Cardiac muscle cell (in vitro differentiated cells and primary cell): ENCODE measurements around the gene SFXN5. TPM values are rescaled to one million over a fixed set of nuclear protein-coding genes. Genes with fewer than 3 reads are reported as not detected.

Source experiments
- DNase-seq, 2 donors: peaks; one replicate each; pipeline versions ENCODE4 v3.0.0 to v3.0.0-alpha.2; 2010 to 2017; ENCODE audit warnings: low read depth in 1 of 2, low spot score in 1 of 2
- H3K27ac ChIP-seq: fragments of 200-600 bp; sonication (generic); 2 replicates; pipeline ENCODE4 v1.5.1; 2016
- H3K27me3 ChIP-seq: fragments of 200-600 bp; sonication (generic); 2 replicates; pipeline ENCODE4 v1.6.0; 2016; ENCODE audit warnings: control low read depth
- H3K36me3 ChIP-seq: fragments of 200-600 bp; sonication (generic); 2 replicates; pipeline ENCODE4 v1.5.1; 2016; ENCODE audit warnings: control low read depth
- H3K4me1 ChIP-seq: fragments of 200-600 bp; sonication (generic); 2 replicates; pipeline ENCODE4 v1.8.1; 2017; ENCODE audit warnings: low read depth, mild to moderate bottlenecking, mixed run types
- H3K4me3 ChIP-seq: fragments of 200-600 bp; sonication (generic); 2 replicates; pipeline ENCODE4 v1.5.1; 2016; ENCODE audit warnings: mild to moderate bottlenecking
- H3K9me3 ChIP-seq: fragments of 200-600 bp; sonication (generic); 2 replicates; pipeline ENCODE4 v1.5.1; 2017; ENCODE audit warnings: low read depth, mild to moderate bottlenecking, control low read depth
- polyA plus RNA-seq: library from polyadenylated mRNA; unstranded; fragments of >200 nt; fragmentation: Nextera tagmentation; extraction: Ambion mirVana; gene quantifications from 2 replicates; pipeline ENCODE4 v1.2.1, GENCODE V29; 2016
- total RNA-seq: library from RNA; depleted of rRNA; stranded (reverse); fragments of >200 nt; gene quantifications from 2 replicates; pipeline ENCODE4 v1.2.3, GENCODE V29; 2016
- TF ChIP-seq, protein P1 (sequence below): IDR thresholded peaks from 2 replicates; pipeline ENCODE4 v1.5.1; 2012; ENCODE audit warnings: low read depth, mild to moderate bottlenecking, low read length

The SFXN5 gene
- total and polyA plus RNA-seq, 2 experiments from 2014 or later = 11.4 to 13.5 TPM

DNA sequence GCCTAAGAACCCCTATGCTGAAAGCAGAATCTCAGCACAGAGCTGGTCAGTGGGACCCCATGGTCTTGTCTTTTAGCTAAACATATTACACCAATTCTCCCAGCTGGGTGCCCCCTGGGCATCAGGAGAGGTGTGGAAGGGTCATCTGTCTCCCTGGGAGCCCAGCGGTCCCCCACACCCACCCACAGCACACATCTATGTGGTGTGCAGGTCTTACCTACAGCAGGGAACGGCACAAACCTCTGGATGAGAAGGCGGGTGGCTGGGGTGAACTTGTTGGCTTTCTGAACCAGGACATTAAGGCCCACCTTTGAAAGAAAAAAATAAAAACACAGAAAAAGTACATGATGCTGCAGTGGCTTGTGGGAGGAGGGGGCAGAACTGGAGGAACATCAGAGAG is 83.5 kb downstream of the SFXN5 start:
- TF ChIP-seq, protein P1, sequence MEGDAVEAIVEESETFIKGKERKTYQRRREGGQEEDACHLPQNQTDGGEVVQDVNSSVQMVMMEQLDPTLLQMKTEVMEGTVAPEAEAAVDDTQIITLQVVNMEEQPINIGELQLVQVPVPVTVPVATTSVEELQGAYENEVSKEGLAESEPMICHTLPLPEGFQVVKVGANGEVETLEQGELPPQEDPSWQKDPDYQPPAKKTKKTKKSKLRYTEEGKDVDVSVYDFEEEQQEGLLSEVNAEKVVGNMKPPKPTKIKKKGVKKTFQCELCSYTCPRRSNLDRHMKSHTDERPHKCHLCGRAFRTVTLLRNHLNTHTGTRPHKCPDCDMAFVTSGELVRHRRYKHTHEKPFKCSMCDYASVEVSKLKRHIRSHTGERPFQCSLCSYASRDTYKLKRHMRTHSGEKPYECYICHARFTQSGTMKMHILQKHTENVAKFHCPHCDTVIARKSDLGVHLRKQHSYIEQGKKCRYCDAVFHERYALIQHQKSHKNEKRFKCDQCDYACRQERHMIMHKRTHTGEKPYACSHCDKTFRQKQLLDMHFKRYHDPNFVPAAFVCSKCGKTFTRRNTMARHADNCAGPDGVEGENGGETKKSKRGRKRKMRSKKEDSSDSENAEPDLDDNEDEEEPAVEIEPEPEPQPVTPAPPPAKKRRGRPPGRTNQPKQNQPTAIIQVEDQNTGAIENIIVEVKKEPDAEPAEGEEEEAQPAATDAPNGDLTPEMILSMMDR = no peak
- Histone ChIP-seq H3K4me1 (peaks cover 38% of the 10 kb centered on the region), H3K4me3 (no peak overlapping the region), H3K9me3 (no peaks in the 10 kb centered on the region), H3K36me3 (no peaks in the 10 kb centered on the region), H3K27ac (no peak overlapping the region), H3K27me3 (no peaks in the 10 kb centered on the region)
- DNase-seq = no peak

DNA sequence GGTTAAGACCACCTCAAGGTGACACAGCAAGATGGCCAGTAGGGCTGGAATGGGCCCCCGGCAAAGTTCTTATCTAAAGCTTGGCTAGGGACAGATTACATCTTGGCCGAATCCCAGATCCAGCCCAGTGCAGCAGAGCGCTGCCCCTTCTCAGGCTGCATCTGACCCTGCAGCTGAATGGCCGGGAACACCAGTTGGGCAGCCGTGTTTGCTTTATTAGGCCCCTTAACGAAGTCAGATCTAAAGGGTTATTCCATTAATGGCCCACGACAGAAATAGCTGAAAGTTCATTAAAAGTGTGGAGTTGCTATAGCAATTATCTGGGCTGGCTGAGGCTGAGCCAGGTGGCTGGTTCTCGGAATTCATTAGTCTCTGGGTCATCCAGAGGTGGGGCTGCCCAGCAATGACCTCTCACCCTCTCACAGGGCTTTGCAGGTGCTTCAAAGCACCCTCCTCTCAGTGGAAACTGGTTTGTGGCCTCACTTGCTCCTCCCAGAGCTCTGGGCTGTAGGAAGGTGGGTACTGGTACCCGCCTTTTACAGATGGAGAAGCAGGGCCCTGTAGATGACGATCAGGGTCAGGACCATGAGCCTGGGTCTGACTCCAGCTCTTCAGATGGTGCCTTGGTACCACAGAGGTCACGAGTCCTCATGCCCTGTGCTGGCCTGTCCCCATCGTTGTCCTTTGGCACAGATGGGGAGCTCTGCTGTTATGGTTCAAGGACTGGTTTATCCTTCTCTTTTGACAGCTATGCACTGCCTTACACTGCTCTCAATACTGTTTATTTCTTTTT is 85.4 kb downstream of the SFXN5 start:
- TF ChIP-seq, protein P1 = no peak
- H3K36me3 ChIP-seq = no peaks in the 10 kb centered on the region
- no peaks in the 10 kb centered on the region for H3K27me3 ChIP-seq
- DNase-seq = peak in 1 of 2 donors; percentile 23
- H3K4me1 ChIP-seq = peaks cover 42% of the 10 kb centered on the region
- H3K4me3 ChIP-seq = no peak overlapping the region
- H3K9me3 ChIP-seq = no peaks in the 10 kb centered on the region
- peak overlapping the region; percentile 25 for H3K27ac ChIP-seq

DNA sequence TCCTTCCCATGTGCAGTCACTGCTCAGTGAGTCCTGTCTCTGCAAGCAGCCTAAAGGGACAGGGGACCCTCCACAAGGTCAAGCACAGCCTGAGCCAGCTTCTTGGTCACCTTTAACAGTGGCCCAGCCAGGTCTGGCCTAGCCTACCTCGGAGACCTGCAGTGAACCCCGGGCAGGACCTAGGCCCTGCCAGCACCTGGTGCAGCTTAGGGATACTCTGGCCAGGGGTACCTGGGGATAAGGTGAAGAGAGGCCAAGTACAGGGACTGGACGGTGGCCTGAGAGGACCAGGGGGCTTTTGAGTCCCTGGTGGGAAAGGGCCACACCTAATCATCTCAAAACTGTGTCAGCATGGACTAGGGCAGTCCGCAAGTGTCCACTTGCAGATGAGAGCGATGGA is 86.4 kb downstream of the SFXN5 start:
- H3K36me3 ChIP-seq = no peaks in the 10 kb centered on the region
- H3K27me3 ChIP-seq = no peaks in the 10 kb centered on the region
- no peak for DNase-seq
- no peaks in the 10 kb centered on the region for H3K9me3 ChIP-seq
- H3K4me3 ChIP-seq = no peak overlapping the region
- peak overlapping the region; percentile 78 for H3K27ac ChIP-seq
- TF ChIP-seq, protein P1 = no peak
- H3K4me1 ChIP-seq = peaks cover 49% of the 10 kb centered on the region

DNA sequence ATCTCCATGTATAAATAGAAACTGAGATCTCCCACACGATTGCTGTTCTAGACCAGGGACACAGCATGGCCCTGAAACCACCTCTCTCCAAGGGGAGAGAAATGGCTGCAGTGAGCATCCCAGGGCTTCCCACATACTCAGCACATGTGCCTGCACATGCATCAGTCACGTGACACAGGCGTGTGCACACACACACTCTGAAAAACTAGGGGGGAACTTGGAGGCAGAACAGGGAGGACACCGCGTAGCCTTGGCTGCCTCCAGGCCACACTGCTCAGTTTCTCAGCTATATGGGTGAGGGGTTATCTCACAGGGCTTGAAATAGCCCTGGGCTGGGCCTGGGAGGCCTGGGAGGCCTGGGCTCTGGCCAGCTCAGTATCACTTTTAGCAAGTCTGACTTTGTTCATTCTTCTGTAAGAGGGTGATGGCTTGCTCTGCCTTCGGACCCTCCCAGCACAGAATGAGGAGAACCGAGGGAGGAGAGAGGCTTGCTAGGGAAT is 87.3 kb downstream of the SFXN5 start:
- H3K4me1 ChIP-seq = peaks cover 49% of the 10 kb centered on the region
- no peaks in the 10 kb centered on the region for H3K36me3 ChIP-seq
- peak; percentile 58 to 84 for DNase-seq
- TF ChIP-seq, protein P1 = no peak
- no peaks in the 10 kb centered on the region for H3K9me3 ChIP-seq
- peak overlapping the region; percentile 78 for H3K27ac ChIP-seq
- H3K27me3 ChIP-seq = no peaks in the 10 kb centered on the region
- no peak overlapping the region for H3K4me3 ChIP-seq

DNA sequence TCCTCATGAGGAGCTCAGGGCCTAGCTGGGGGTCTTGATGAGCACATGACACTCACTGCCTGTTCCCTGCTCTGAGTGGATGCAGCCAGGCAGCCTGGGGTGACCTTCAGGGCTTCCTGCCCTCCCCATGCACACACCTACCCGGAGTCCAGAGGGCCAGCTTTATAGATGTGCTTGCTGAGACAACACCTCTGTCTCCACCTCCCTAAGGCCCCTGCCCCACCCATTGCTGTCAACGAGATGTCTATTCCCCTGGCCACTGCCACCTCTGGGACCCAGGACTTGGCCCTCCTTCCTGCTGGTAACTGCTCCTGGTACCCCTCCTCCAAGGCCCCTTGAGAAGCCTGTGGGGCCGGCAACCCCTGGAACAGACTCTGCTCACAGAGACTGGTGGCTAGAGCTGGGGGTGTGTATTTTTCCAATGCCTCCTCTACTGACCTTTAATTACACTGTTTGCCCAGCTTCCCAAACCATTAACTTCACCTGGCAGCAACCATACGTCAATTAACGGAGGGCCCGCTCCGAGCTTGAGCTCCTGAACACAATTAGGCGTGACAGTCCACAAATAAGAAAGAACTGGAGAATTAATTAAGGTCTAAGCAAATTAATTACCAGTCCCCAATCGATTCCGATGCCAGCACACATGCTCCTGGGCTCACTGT is 87.9 kb downstream of the SFXN5 start:
- TF ChIP-seq, protein P1 = no peak
- no peak overlapping the region for H3K4me3 ChIP-seq
- peak overlapping the region; percentile 78 for H3K27ac ChIP-seq
- no peaks in the 10 kb centered on the region for H3K9me3 ChIP-seq
- peaks cover 49% of the 10 kb centered on the region for H3K4me1 ChIP-seq
- DNase-seq = no peak
- H3K27me3 ChIP-seq = no peaks in the 10 kb centered on the region
- H3K36me3 ChIP-seq = no peaks in the 10 kb centered on the region
